ENCODE measurements around the gene STIP1.

Gene STIP1

GRCh38 chr11:64251016-64251752, 65.2 kb downstream of the STIP1 start, which contains the start of gene PLCB3:
Gene PLCB3 (plus strand): TSS chr11:64251530. CDS start chr11:64251650, 120 bp downstream.
- peak within 1 kb of the TSS; percentile 100 for H3K4me2 ChIP-seq (ENCODE audit: low read depth, low read length)
- no peak within 1 kb of the TSS for H3K27ac ChIP-seq (ENCODE audit: low read length)
- H3K9me3 ChIP-seq (replicated peaks; ENCODE audit: insufficient read depth, low read length), result no peaks in the 10 kb centered on the region
- peaks cover 13% of the 10 kb centered on the region for H3K79me2 ChIP-seq (ENCODE audit: low read length)
- DNase-seq, result peak; percentile 56
- H3K27me3 ChIP-seq (replicated peaks; ENCODE audit: insufficient read depth, low read length), result peaks cover 5% of the 10 kb centered on the region; the same call in 1 of the 2 replicates
- H2AFZ ChIP-seq (ENCODE audit: low read length), result peak within 1 kb of the TSS; percentile 84
- H3K4me1 ChIP-seq (ENCODE audit: low read length), result no peaks in the 10 kb centered on the region; the same call in 1 of the 2 replicates
- peak within 1 kb of the TSS; percentile 69 for H3K9ac ChIP-seq (ENCODE audit: low read length)
- H4K20me1 ChIP-seq (ENCODE audit: insufficient read depth, low read length), result no peaks in the 10 kb centered on the region
- peak within 1 kb of the TSS; percentile 83 for H3K4me3 ChIP-seq (ENCODE audit: low read length)
- 0 out of 2 replicates have a peak, but pooled peaks cover 4% of the 10 kb centered on the region for H3F3A ChIP-seq (ENCODE audit: insufficient read depth, low read length)
- no peaks in the 10 kb centered on the region for H3K36me3 ChIP-seq (replicated peaks; ENCODE audit: insufficient read depth, low read length)
- H3K9me2 ChIP-seq (replicated peaks; ENCODE audit: insufficient read depth, low read length), result no peaks in the 10 kb centered on the region
- TF ChIP-seq EZH2phosphoT487 (IDR thresholded peaks at IDR 0.05; ENCODE audit: low read length) (no peak), EZH2 (optimal IDR thresholded peaks at IDR 0.05; ENCODE audit: low read depth, low read length) (no peak), CTCF (IDR thresholded peaks at IDR 0.05; ENCODE audit: low read length) (peak; percentile 49)

- DNase-seq, result no peak
- H3K4me2 ChIP-seq (ENCODE audit: low read depth, low read length), result peak overlapping the region; percentile 100
These were observed 65.7 kb downstream of the STIP1 start for GRCh38 chr11:64251753-64252002.

GRCh38 chr11:64252003-64252872, 66.3 kb downstream of the STIP1 start:
- Histone ChIP-seq H3K4me1 (ENCODE audit: low read length) (no peaks in the 10 kb centered on the region; the same call in 1 of the 2 replicates), H2AFZ (ENCODE audit: low read length) (peak overlapping the region; percentile 84), H4K20me1 (ENCODE audit: insufficient read depth, low read length) (no peaks in the 10 kb centered on the region), H3K27me3 (replicated peaks; ENCODE audit: insufficient read depth, low read length) (peaks cover 5% of the 10 kb centered on the region; the same call in 1 of the 2 replicates), H3K27ac (ENCODE audit: low read length) (no peak overlapping the region), H3K4me3 (ENCODE audit: low read length) (peak overlapping the region; percentile 83), H3F3A (ENCODE audit: insufficient read depth, low read length) (no peaks in the 10 kb centered on the region), H3K36me3 (replicated peaks; ENCODE audit: insufficient read depth, low read length) (no peaks in the 10 kb centered on the region), H3K79me2 (ENCODE audit: low read length) (peaks cover 9% of the 10 kb centered on the region), H3K9me3 (replicated peaks; ENCODE audit: insufficient read depth, low read length) (no peaks in the 10 kb centered on the region), H3K9me2 (replicated peaks; ENCODE audit: insufficient read depth, low read length) (no peaks in the 10 kb centered on the region), H3K4me2 (ENCODE audit: low read depth, low read length) (peak overlapping the region; percentile 100), H3K9ac (ENCODE audit: low read length) (peak overlapping the region; percentile 69; the same call in 1 of the 2 replicates)
- DNase-seq, result no peak
- TF ChIP-seq EZH2 (optimal IDR thresholded peaks at IDR 0.05; ENCODE audit: low read depth, low read length), result no peak
- TF ChIP-seq CTCF (IDR thresholded peaks at IDR 0.05; ENCODE audit: low read length), result peak; percentile 55

More at GRCh38 chr11:64251753-64252002, 65.7 kb downstream of the STIP1 start:
- Histone ChIP-seq H4K20me1 (ENCODE audit: insufficient read depth, low read length) (no peaks in the 10 kb centered on the region), H3K36me3 (replicated peaks; ENCODE audit: insufficient read depth, low read length) (no peaks in the 10 kb centered on the region), H2AFZ (ENCODE audit: low read length) (peak overlapping the region; percentile 84), H3K9me3 (replicated peaks; ENCODE audit: insufficient read depth, low read length) (no peaks in the 10 kb centered on the region), H3K9me2 (replicated peaks; ENCODE audit: insufficient read depth, low read length) (no peaks in the 10 kb centered on the region), H3K27me3 (replicated peaks; ENCODE audit: insufficient read depth, low read length) (peaks cover 5% of the 10 kb centered on the region; the same call in 1 of the 2 replicates), H3K4me1 (ENCODE audit: low read length) (no peaks in the 10 kb centered on the region; the same call in 1 of the 2 replicates), H3F3A (ENCODE audit: insufficient read depth, low read length) (0 out of 2 replicates have a peak, but pooled peaks cover 4% of the 10 kb centered on the region), H3K27ac (ENCODE audit: low read length) (no peak overlapping the region), H3K79me2 (ENCODE audit: low read length) (peaks cover 12% of the 10 kb centered on the region), H3K9ac (ENCODE audit: low read length) (peak overlapping the region; percentile 69), H3K4me3 (ENCODE audit: low read length) (peak overlapping the region; percentile 83)
- TF ChIP-seq CTCF (IDR thresholded peaks at IDR 0.05; ENCODE audit: low read length) (no peak), EZH2 (optimal IDR thresholded peaks at IDR 0.05; ENCODE audit: low read depth, low read length) (no peak), EZH2phosphoT487 (IDR thresholded peaks at IDR 0.05; ENCODE audit: low read length) (no peak)

All from MM.1S (cell line).